ENCODE measurements around the gene P3H1. TPM values are rescaled to one million over a fixed set of nuclear protein-coding genes. Genes with fewer than 3 reads are reported as not detected.
"Not testable (repeated sequence)": the region's sequence is repeated elsewhere in the genome, so short reads cannot be mapped to it uniquely, and the experiment has no call there.

The P3H1 gene
- total RNA-seq, 1 donor from 2014 or later = 51.7 TPM

DNA sequence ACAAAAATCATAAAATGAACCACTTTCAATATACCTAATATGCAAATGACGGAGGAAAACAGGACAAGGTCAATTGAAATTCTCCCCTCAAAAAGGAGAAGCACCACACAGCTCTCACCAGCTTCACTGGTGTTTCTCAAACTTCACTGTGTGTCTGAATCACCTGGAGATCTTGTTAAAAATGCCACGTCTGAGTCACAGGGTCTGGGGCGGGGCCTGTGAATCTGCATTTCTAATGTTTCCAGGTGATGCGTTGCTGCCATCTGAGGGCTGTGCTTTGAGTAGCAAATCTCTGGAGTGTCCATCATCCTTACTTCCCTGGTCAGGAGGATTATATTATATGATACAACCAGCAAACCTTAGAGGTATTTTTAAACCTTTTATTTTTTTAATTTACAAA lies 35.8 kb downstream of the P3H1 start:
- H3K27me3 ChIP-seq (ENCODE audit: control insufficient read depth, insufficient read depth, low read length) = no peaks in the 10 kb centered on the region
- H3K4me3 ChIP-seq (ENCODE audit: low read depth, low read length) = no peak overlapping the region
- TF ChIP-seq, protein P1, sequence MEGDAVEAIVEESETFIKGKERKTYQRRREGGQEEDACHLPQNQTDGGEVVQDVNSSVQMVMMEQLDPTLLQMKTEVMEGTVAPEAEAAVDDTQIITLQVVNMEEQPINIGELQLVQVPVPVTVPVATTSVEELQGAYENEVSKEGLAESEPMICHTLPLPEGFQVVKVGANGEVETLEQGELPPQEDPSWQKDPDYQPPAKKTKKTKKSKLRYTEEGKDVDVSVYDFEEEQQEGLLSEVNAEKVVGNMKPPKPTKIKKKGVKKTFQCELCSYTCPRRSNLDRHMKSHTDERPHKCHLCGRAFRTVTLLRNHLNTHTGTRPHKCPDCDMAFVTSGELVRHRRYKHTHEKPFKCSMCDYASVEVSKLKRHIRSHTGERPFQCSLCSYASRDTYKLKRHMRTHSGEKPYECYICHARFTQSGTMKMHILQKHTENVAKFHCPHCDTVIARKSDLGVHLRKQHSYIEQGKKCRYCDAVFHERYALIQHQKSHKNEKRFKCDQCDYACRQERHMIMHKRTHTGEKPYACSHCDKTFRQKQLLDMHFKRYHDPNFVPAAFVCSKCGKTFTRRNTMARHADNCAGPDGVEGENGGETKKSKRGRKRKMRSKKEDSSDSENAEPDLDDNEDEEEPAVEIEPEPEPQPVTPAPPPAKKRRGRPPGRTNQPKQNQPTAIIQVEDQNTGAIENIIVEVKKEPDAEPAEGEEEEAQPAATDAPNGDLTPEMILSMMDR (IDR thresholded peaks at IDR 0.05; ENCODE audit: insufficient read depth, low read length, poor library complexity, severe bottlenecking) = peak; percentile 2
- no peaks in the 10 kb centered on the region for H3K36me3 ChIP-seq (ENCODE audit: control insufficient read depth, insufficient read depth, low read length)
- DNase-seq (ENCODE audit: low read depth) = no peak

DNA sequence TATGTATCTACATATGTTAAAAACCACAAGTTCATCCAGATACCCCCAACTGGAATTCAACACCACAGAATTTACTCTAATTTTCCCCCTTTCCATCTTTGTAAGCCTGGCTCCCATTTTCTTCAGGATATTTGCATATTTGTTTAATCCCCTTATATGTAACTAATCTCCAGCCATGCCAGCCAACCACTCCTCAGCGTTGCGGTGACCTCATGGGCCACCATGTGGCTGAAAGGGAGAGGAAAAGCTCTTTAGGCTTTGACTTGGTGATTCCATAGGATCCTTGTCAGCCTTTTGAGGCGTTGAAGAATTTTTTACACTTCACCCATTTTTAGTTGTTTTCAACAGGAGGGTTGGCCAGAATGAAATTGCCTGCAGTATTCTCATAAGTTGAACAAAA lies 36.8 kb downstream of the P3H1 start:
- TF ChIP-seq, protein P1 (IDR thresholded peaks at IDR 0.05; ENCODE audit: insufficient read depth, low read length, poor library complexity, severe bottlenecking) = no peak
- H3K27me3 ChIP-seq (ENCODE audit: control insufficient read depth, insufficient read depth, low read length) = no peaks in the 10 kb centered on the region
- H3K4me3 ChIP-seq (ENCODE audit: low read depth, low read length) = no peak overlapping the region

DNA sequence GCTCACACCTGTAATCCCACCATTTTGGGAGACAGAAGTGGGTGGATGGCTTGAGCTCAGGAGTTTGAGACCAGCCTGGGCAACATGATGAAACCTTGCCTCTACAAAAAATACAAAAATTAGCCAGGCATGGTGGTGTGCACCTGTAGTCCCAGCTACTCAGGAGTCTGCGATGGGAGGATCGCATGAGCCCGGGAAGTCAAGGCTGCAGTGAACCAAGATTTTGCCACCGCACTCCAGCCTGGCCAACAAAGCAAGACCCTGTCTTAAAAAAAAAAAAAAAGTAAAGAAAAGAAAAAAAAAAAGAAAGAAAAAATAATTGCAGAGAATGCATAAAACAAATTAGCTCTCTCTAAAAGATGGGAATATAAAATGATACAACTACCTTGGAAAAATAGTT lies 41.0 kb downstream of the P3H1 start:
- not testable (repeated sequence) for H3K36me3 ChIP-seq (ENCODE audit: control insufficient read depth, insufficient read depth, low read length); H3K27me3 ChIP-seq (ENCODE audit: control insufficient read depth, insufficient read depth, low read length); H3K4me3 ChIP-seq (ENCODE audit: low read depth, low read length); DNase-seq (ENCODE audit: low read depth)

More for the DNA sequence above, 36.8 kb downstream of the P3H1 start:
- no peaks in the 10 kb centered on the region for H3K36me3 ChIP-seq (ENCODE audit: control insufficient read depth, insufficient read depth, low read length)
- DNase-seq (ENCODE audit: low read depth) = no peak

DNA sequence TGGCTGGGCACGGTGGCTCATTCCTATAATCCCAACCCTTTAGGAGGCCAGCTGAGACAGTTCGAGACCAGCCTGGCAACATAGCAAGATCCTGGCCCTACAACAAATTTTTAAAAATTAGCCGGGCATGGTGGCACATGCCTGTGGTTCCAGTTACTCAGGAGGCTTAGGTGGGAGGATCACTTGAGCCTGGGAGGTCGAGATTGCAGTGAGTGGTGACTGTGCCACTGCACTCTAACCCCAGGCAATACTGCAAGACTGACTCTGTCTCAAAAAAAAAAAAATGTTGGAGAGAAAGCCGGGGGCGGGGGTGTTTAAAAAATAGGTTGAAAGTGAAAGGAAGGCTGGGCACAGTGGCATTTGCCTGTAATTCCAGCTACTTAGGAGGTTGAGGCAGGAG lies 43.3 kb downstream of the P3H1 start:
- TF ChIP-seq, protein P1 (IDR thresholded peaks at IDR 0.05; ENCODE audit: insufficient read depth, low read length, poor library complexity, severe bottlenecking) = no peak
- Histone ChIP-seq H3K27me3 (ENCODE audit: control insufficient read depth, insufficient read depth, low read length) (no peaks in the 10 kb centered on the region), H3K4me3 (ENCODE audit: low read depth, low read length) (no peak overlapping the region), H3K36me3 (ENCODE audit: control insufficient read depth, insufficient read depth, low read length) (no peaks in the 10 kb centered on the region)
- no peak for DNase-seq (ENCODE audit: low read depth)

DNA sequence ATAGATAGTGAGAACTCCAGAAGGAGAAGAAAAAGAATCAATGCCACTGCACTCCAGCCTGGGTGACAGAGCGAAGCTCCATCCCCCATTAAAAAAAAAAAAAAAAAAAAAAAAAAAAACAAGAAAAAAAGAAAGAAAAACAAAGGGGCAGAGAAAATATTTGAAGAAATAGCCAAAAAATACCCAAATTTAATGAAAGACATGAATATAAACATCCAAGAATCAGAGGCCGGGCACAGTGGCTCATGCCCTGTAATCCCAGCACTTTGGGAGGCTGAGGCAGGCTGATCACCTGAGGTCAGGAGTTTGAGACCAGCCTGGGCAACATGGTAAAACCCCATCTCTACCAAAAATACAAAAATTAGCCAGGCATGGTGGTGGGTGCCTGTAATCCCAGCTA lies 44.4 kb downstream of the P3H1 start:
- H3K36me3 ChIP-seq (ENCODE audit: control insufficient read depth, insufficient read depth, low read length); H3K4me3 ChIP-seq (ENCODE audit: low read depth, low read length); H3K27me3 ChIP-seq (ENCODE audit: control insufficient read depth, insufficient read depth, low read length); DNase-seq (ENCODE audit: low read depth): not testable (repeated sequence)

DNA sequence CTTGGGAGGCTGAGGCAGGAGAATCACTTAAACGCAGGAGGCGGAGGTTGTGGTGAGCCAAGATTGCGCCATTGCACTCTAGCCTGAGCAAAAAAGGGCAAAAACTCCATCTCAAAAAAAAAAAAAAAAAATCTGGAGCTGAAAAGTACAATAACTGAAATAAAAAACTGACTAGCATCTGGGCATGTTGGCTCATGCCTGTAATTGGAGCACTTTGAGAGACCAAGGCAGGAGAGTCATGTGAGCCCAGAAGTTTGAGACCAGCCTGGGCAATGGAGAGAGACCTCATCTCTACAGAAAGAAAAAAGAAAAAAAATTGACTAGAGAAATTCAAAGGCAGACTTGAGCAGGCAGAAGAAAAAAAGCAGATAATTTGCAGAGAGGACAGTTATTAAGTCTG lies 44.9 kb downstream of the P3H1 start:
- Histone ChIP-seq H3K4me3 (ENCODE audit: low read depth, low read length) (no peak overlapping the region), H3K36me3 (ENCODE audit: control insufficient read depth, insufficient read depth, low read length) (no peaks in the 10 kb centered on the region), H3K27me3 (ENCODE audit: control insufficient read depth, insufficient read depth, low read length) (no peaks in the 10 kb centered on the region)
- DNase-seq (ENCODE audit: low read depth) = no peak
- TF ChIP-seq, protein P1 (IDR thresholded peaks at IDR 0.05; ENCODE audit: insufficient read depth, low read length, poor library complexity, severe bottlenecking) = no peak

DNA sequence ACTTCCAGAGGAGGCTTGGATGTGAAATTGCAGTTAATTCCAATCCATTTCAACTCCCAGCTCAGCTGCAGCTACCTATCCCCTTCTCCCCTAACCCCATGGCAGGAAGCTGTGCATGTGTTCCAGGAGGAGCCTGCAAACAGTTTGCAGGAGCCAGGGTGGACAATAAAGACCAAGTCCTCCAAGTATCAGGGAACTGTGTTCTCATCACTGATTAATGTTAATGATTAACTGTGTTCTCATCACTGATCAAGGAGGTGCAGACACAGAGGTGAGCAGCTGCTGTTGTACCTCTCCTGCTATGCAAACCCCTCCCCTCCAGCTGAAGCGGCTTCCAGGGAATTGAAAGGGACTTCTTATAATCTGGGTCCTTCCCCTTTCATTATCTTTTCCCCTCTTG lies 46.0 kb downstream of the P3H1 start:
- TF ChIP-seq, protein P1 (IDR thresholded peaks at IDR 0.05; ENCODE audit: insufficient read depth, low read length, poor library complexity, severe bottlenecking) = no peak
- Histone ChIP-seq H3K4me3 (ENCODE audit: low read depth, low read length) (no peak overlapping the region), H3K36me3 (ENCODE audit: control insufficient read depth, insufficient read depth, low read length) (no peaks in the 10 kb centered on the region), H3K27me3 (ENCODE audit: control insufficient read depth, insufficient read depth, low read length) (no peaks in the 10 kb centered on the region)
- DNase-seq (ENCODE audit: low read depth) = peak; percentile 21

DNA sequence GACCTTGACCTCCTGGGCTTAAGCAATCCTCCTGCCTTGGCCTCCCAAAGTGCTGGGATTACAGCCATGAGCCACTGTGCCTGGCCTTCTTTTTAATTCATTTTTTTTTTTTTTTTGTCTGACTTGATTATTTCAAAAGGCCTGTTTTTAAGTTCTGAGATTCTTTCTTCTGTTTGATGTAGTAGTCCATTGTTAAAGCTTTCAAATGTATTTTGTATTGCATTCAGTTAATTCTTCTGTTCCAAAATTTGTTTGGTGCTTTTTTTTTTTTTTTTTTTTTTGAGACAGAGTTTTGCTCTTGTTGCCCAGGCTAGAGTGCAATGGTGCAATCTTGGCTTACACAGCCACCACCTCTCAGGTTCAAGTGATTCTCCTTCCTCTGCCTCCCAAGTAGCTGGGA lies 52.4 kb downstream of the P3H1 start:
- not testable (repeated sequence) for H3K27me3 ChIP-seq (ENCODE audit: control insufficient read depth, insufficient read depth, low read length); H3K36me3 ChIP-seq (ENCODE audit: control insufficient read depth, insufficient read depth, low read length); DNase-seq (ENCODE audit: low read depth); H3K4me3 ChIP-seq (ENCODE audit: low read depth, low read length)
